ENCODE data around the gene TSPAN18. TPM values are rescaled to one million over a fixed set of nuclear protein-coding genes. Genes with fewer than 3 reads are reported as not detected.

The TSPAN18 gene
- total RNA-seq, 4 donors from 2014 or later = 3.6 to 12.4 (median 8.2) TPM

DNA sequence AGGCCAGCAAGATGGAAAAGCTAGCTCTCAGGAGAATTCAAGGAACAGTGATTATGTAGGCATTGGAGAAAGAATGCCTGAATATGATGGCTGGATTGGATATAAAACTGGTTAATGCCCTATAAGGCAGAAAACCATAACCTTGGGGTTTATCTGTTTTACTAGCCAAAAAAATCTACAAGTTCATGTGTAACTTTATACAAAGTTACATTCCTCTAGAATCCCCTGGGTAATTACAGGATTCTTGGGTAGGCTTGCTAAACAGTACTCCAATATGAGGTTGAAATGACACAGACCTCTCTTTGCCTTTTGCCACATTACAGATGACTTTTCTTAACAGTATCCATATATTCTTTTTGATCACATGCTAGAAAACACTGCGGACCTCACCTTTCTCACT, 26.0 kb downstream of the TSPAN18 start:
- no peaks in the 10 kb centered on the region for H3K9me3 ChIP-seq
- WGBS, 2 donors = 89 to 93% methylated on average over 1 of the region's 1 CpG
- intact Hi-C loops (cut with DNase I) = no loop called here
- no peak for TF ChIP-seq POLR2A (IDR thresholded peaks at IDR 0.05)
- no peak for TF ChIP-seq CTCF (IDR thresholded peaks at IDR 0.05)
- no peak overlapping the region for H3K27ac ChIP-seq
- H3K27me3 ChIP-seq = no peaks in the 10 kb centered on the region
- no peak overlapping the region for H3K4me3 ChIP-seq (replicated peaks in 1 of 3)
- DNase-seq = no peak
- H3K4me1 ChIP-seq = peaks cover 10 to 32% of the 10 kb centered on the region in 2 donors
- H3K36me3 ChIP-seq = no peaks in the 10 kb centered on the region

GRCh38 chr11:44753961-44754645, 27.3 kb downstream of the TSPAN18 start:
- Histone ChIP-seq H3K4me1 (peaks cover 10 to 28% of the 10 kb centered on the region in 2 donors), H3K27ac (peak overlapping the region in 1 of 3 donors; percentile 12), H3K9me3 (no peaks in the 10 kb centered on the region), H3K4me3 (replicated peaks in 1 of 3) (no peak overlapping the region), H3K36me3 (no peaks in the 10 kb centered on the region), H3K27me3 (no peaks in the 10 kb centered on the region)
- intact Hi-C loops (cut with DNase I) = no loop called here
- TF ChIP-seq CTCF (IDR thresholded peaks at IDR 0.05) (no peak), POLR2A (IDR thresholded peaks at IDR 0.05) (no peak)
- no peak for DNase-seq
- 73 to 74% methylated on average over 8 of the region's 8 CpGs for WGBS, 2 donors

- WGBS, 2 donors = 82 to 85% methylated on average over 8 of the region's 9 CpGs
- Histone ChIP-seq H3K36me3 (no peaks in the 10 kb centered on the region), H3K27me3 (no peaks in the 10 kb centered on the region), H3K9me3 (no peaks in the 10 kb centered on the region), H3K4me1 (peaks cover 10 to 28% of the 10 kb centered on the region in 2 donors), H3K4me3 (replicated peaks in 1 of 3) (no peak overlapping the region), H3K27ac (no peak overlapping the region)
- intact Hi-C loops (cut with DNase I) = no loop called here
- no peak for DNase-seq
- no peak for TF ChIP-seq CTCF (IDR thresholded peaks at IDR 0.05)
- no peak for TF ChIP-seq POLR2A (IDR thresholded peaks at IDR 0.05)
Measured at GRCh38 chr11:44754876-44755555, 28.3 kb downstream of the TSPAN18 start.

DNA sequence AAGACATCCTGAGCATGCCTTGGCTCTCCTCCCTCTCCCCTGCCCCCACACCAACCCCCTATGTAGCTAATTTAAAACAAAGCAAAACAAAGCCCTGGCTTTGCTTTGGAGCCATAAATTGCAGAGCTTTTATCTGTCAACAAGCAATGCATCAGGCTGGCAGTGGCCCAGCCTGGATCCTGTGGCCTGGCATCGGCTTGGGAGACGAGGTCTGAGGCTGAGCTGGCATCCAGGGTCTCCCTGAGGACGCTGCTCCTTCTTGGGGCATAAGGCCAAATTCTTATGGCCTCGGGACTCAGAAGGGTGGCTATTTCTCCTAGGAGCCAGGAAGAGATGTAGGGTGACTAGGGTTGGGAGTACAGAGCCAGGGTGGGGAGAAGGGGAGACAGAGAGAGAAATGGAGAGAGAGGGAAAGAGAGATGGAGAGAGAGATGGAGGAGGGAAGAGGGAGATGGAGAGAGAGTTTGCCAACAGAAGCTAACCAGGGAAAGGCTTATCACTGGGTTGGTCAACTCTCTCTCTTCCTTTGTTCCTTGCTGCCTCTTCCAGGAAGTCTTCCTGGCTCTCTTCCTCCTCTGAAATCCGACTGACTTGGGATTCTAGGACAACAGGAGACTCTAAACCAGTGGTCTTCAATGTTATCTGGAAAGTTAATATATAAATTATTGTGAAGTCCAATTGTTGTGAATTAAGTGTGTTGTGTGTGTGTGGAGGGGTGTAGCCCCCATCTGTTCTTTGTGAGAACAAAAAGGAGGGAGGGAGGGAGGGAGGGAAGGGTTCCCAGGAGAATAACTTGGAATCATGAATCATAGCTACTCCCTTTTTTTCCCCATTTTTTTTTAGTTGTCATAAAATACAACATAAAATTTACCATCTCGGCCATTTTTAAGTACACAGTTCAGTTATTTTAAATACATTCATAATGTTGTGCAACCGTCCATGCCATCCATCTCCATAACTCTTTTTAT, 29.1 kb downstream of the TSPAN18 start:
- no peak for DNase-seq
- TF ChIP-seq POLR2A (IDR thresholded peaks at IDR 0.05) (no peak), CTCF (IDR thresholded peaks at IDR 0.05) (no peak)
- intact Hi-C loops (cut with DNase I) = no loop called here
- no peaks in the 10 kb centered on the region for H3K36me3 ChIP-seq
- no peaks in the 10 kb centered on the region for H3K27me3 ChIP-seq
- WGBS, 2 donors = 72% methylated on average over 7 of the region's 7 CpGs
- H3K27ac ChIP-seq = no peak overlapping the region
- H3K9me3 ChIP-seq = no peaks in the 10 kb centered on the region
- no peak overlapping the region for H3K4me3 ChIP-seq (replicated peaks in 1 of 3)
- peaks cover 10 to 36% of the 10 kb centered on the region in 2 donors for H3K4me1 ChIP-seq

Measured in thyroid gland (tissue), 4 donors.